Caki2 (cell line): ENCODE data around the gene KCNG2. TPM values are rescaled to one million over a fixed set of nuclear protein-coding genes. Genes with fewer than 3 reads are reported as not detected.

Experiments used
- DNase-seq: peaks from one replicate; pipeline ENCODE4 v3.0.0-alpha.2; 2015; ENCODE audit warnings: low read depth
- in situ Hi-C: cut with HindIII; loops from 2 replicates; pipeline ENCODE4 v1.10.0; 2016; ENCODE audit warnings: low sequenced_read_pairs, low pct_unique_long_range_greater_than_20kb, mixed read lengths
- total RNA-seq: library from RNA; depleted of rRNA; stranded (reverse); fragments of >200 nt; shearing (Covaris generic); gene quantifications from 2 replicates; pipeline ENCODE4 v1.2.3, GENCODE V29; 2014; ENCODE audit warnings: low replicate concordance

Gene KCNG2
- total RNA-seq, 1 experiment from 2014 or later, result not detected

- no peak for DNase-seq
- in situ Hi-C loops, result no loop called here
Measured at GRCh38 chr18:79933765-79934164, 136.0 kb downstream of the KCNG2 start.

GRCh38 chr18:79934311-79935097, 136.8 kb downstream of the KCNG2 start:
- no peak for DNase-seq
- in situ Hi-C loops, result no loop called here

GRCh38 chr18:79935098-79935480, 137.4 kb downstream of the KCNG2 start:
- in situ Hi-C loops, result no loop called here
- no peak for DNase-seq

GRCh38 chr18:79935499-79935898, 137.8 kb downstream of the KCNG2 start:
- DNase-seq, result no peak
- in situ Hi-C loops, result no loop called here

- DNase-seq, result no peak
- in situ Hi-C loops, result no loop called here
Measured at GRCh38 chr18:79935925-79936324, 138.2 kb downstream of the KCNG2 start.

- in situ Hi-C loops, result no loop called here
- no peak for DNase-seq
Measured at GRCh38 chr18:79936641-79937040, 138.9 kb downstream of the KCNG2 start.

GRCh38 chr18:79937103-79937860, 139.5 kb downstream of the KCNG2 start:
- no peak for DNase-seq
- in situ Hi-C loops, result no loop called here

- in situ Hi-C loops, result no loop called here
Measured at GRCh38 chr18:79938196-79938595, 140.5 kb downstream of the KCNG2 start.

GRCh38 chr18:79939096-79939495, 141.4 kb downstream of the KCNG2 start:
- DNase-seq, result no peak
- in situ Hi-C loops, result no loop called here

More at GRCh38 chr18:79938196-79938595, 140.5 kb downstream of the KCNG2 start:
- DNase-seq, result no peak

- DNase-seq, result no peak
- in situ Hi-C loops, result no loop called here
Measured at GRCh38 chr18:79940126-79940813, 142.5 kb downstream of the KCNG2 start.

- in situ Hi-C loops, result no loop called here
- no peak for DNase-seq
Measured at GRCh38 chr18:79940814-79941472, 143.2 kb downstream of the KCNG2 start.

- no peak for DNase-seq
- in situ Hi-C loops, result no loop called here
Measured at GRCh38 chr18:79941473-79942119, 143.9 kb downstream of the KCNG2 start.

GRCh38 chr18:79942211-79942610, 144.5 kb downstream of the KCNG2 start:
- DNase-seq, result no peak
- in situ Hi-C loops, result no loop called here

- in situ Hi-C loops, result no loop called here
- DNase-seq, result no peak
Measured at GRCh38 chr18:79942786-79943607, 145.3 kb downstream of the KCNG2 start.

GRCh38 chr18:79943608-79944125, 145.9 kb downstream of the KCNG2 start:
- no peak for DNase-seq
- in situ Hi-C loops, result no loop called here

- no peak for DNase-seq
Measured at GRCh38 chr18:79944126-79944731, 146.5 kb downstream of the KCNG2 start.

GRCh38 chr18:79944746-79945117, 147.0 kb downstream of the KCNG2 start:
- in situ Hi-C loops, result no loop called here

More at GRCh38 chr18:79944126-79944731, 146.5 kb downstream of the KCNG2 start:
- in situ Hi-C loops, result no loop called here

More at GRCh38 chr18:79944746-79945117, 147.0 kb downstream of the KCNG2 start:
- no peak for DNase-seq
